SU-DHL-6 (cell line): Measurements from ENCODE around the gene MED26.

Experiments used
- H2AFZ ChIP-seq: fragments of 200-600 bp; sonication (generic); 2 replicates; pipeline ENCODE4 v1.6.1; 2014; ENCODE audit warnings: low read depth, mild to moderate bottlenecking, moderate library complexity, mixed read lengths, antibody characterized with exemption, low read length; ENCODE audit not compliant: severe bottlenecking
- H3F3A ChIP-seq: fragments of 200-600 bp; shearing (Covaris generic); 2 replicates; pipeline ENCODE4 v1.6.0; 2016; ENCODE audit warnings: antibody characterized with exemption, mild to moderate bottlenecking; ENCODE audit not compliant: insufficient read depth
- H3K27ac ChIP-seq: fragments of 200-600 bp; sonication (generic); 2 replicates; pipeline ENCODE4 v1.5.1; 2016; ENCODE audit warnings: low read depth, mild to moderate bottlenecking, low read length, moderate library complexity, mixed read lengths
- H3K27me3 ChIP-seq: fragments of 200-600 bp; sonication (generic), shearing (Covaris generic); 2 replicates; pipeline ENCODE4 v1.6.0; 2014; ENCODE audit warnings: mild to moderate bottlenecking, low read length
- H3K36me3 ChIP-seq: fragments of 200-600 bp; sonication (generic); 2 replicates; pipeline ENCODE4 v1.6.1; 2014; ENCODE audit warnings: mild to moderate bottlenecking, low read length, mixed read lengths
- H3K4me2 ChIP-seq: fragments of 300-600, 200-600 bp; shearing (Covaris generic), sonication (generic); 2 replicates; pipeline ENCODE4 v1.6.0; 2014; ENCODE audit warnings: low read length, low read depth, mild to moderate bottlenecking; ENCODE audit not compliant: poor library complexity, severe bottlenecking
- H3K4me3 ChIP-seq: fragments of 200-600 bp; sonication (generic); 2 replicates; pipeline ENCODE4 v1.5.1; 2014; ENCODE audit warnings: antibody characterized with exemption, low read length, mild to moderate bottlenecking, mixed read lengths; ENCODE audit not compliant: insufficient read depth, poor library complexity, severe bottlenecking
- H3K79me2 ChIP-seq: fragments of 200-600 bp; sonication (generic); 2 replicates; pipeline ENCODE4 v1.6.1; 2014; ENCODE audit warnings: mild to moderate bottlenecking, low read length, moderate library complexity; ENCODE audit not compliant: insufficient read depth
- H3K9ac ChIP-seq: fragments of 200-600 bp; sonication (generic); 2 replicates; pipeline ENCODE4 v1.7.0; 2014; ENCODE audit warnings: mild to moderate bottlenecking, low read length
- H3K9me2 ChIP-seq: fragments of 200-600 bp; sonication (generic); replicated peaks from 2 replicates; pipeline ENCODE4 v1.6.1; 2014; ENCODE audit warnings: low read length; ENCODE audit not compliant: insufficient read depth
- H3K9me3 ChIP-seq: fragments of 200-600 bp; sonication (generic); 2 replicates; pipeline ENCODE4 v1.6.1; 2014; ENCODE audit warnings: low read length, mixed read lengths; ENCODE audit not compliant: insufficient read depth
- H4K20me1 ChIP-seq: fragments of 200-600 bp; sonication (generic); 2 replicates; pipeline ENCODE4 v1.6.1; 2014; ENCODE audit warnings: low read depth, mild to moderate bottlenecking, antibody characterized with exemption, low read length, moderate library complexity, mixed read lengths
- EZH2phosphoT487 ChIP-seq: fragments of 200-600 bp; sonication (generic), shearing (Covaris generic); conservative IDR thresholded peaks from 2 replicates; pipeline ENCODE4 v1.6.1; 2018; ENCODE audit warnings: mild to moderate bottlenecking, antibody characterized with exemption, low read length, moderate library complexity, mixed read lengths
- TF ChIP-seq, protein P1 (sequence below): fragments of 200-600 bp; sonication (generic); IDR thresholded peaks from one replicate; pipeline ENCODE4 v1.5.1; 2017; ENCODE audit warnings: antibody characterized with exemption, mild to moderate bottlenecking, low read length, moderate library complexity; ENCODE audit not compliant: insufficient read depth, poor library complexity, severe bottlenecking

MED26 gene

DNA sequence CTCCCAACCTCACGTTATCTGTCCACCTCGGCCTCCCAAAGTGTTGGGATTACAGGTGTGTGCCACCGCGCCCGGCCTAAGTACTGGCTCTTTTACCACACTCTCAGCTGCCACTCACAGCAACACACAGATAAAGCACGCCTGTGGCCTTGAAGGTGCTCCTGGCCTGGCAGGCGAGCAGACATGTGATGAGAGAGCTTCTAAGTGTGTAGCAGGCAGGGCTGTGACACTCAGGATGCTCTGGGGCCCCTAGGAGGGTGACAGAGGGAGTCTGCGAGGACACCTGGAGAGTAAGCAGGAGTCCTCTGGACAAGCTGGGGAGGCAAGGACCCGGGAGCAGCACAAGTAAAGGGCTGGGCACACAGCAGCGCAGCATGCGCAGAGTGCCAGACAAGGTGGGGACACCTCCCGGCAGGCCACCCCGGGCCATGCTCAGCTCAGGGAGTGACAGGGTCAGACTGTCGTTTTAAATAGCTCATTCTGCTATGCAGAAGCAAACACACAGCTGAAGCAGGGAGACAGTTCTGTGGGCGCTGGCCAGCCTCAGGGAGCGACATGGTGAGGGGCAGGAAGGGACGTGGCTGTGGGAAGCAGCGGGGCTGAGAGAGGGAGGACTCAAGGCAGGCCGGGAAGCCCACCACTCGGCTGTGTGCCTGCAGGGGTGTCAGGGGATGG lies 26.5 kb downstream of the MED26 start:
- TF ChIP-seq, protein P1, sequence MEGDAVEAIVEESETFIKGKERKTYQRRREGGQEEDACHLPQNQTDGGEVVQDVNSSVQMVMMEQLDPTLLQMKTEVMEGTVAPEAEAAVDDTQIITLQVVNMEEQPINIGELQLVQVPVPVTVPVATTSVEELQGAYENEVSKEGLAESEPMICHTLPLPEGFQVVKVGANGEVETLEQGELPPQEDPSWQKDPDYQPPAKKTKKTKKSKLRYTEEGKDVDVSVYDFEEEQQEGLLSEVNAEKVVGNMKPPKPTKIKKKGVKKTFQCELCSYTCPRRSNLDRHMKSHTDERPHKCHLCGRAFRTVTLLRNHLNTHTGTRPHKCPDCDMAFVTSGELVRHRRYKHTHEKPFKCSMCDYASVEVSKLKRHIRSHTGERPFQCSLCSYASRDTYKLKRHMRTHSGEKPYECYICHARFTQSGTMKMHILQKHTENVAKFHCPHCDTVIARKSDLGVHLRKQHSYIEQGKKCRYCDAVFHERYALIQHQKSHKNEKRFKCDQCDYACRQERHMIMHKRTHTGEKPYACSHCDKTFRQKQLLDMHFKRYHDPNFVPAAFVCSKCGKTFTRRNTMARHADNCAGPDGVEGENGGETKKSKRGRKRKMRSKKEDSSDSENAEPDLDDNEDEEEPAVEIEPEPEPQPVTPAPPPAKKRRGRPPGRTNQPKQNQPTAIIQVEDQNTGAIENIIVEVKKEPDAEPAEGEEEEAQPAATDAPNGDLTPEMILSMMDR: no peak
- no peak for TF ChIP-seq EZH2phosphoT487
- H4K20me1 ChIP-seq: no peaks in the 10 kb centered on the region; the same call in 1 of the 2 replicates
- peaks cover 24% of the 10 kb centered on the region for H3F3A ChIP-seq
- H3K36me3 ChIP-seq: no peaks in the 10 kb centered on the region
- no peak overlapping the region for H3K4me2 ChIP-seq
- peaks cover 99% of the 10 kb centered on the region for H3K79me2 ChIP-seq
- no peaks in the 10 kb centered on the region for H3K9me2 ChIP-seq
- H3K4me3 ChIP-seq: no peak overlapping the region
- H3K27me3 ChIP-seq: no peaks in the 10 kb centered on the region
- no peak overlapping the region for H2AFZ ChIP-seq
- H3K9me3 ChIP-seq: no peaks in the 10 kb centered on the region
- H3K9ac ChIP-seq: no peak overlapping the region
- H3K27ac ChIP-seq: no peak overlapping the region

DNA sequence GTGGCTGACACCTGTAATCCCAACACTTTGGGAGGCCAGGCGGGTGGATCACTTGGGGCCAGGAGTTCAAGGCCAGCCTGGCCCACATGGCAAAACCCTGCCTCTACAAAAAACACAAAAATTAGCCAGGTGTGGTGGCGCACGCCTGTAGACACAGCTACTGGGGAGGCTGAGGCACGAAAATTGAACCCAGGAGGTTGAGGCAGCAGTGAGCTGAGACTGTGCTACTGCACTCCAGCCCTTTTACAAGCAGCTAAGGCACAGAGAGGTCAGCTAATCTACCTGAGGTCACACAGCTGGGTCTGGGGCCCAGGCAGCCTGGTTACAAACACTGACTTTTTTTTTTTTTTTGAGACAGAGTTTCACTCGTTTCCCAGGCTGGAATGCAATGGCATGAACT lies 27.2 kb downstream of the MED26 start:
- no peaks in the 10 kb centered on the region for H3K9me2 ChIP-seq
- no peak overlapping the region for H3K4me3 ChIP-seq
- no peak overlapping the region for H3K4me2 ChIP-seq
- no peaks in the 10 kb centered on the region for H3K36me3 ChIP-seq
- H3K27me3 ChIP-seq: no peaks in the 10 kb centered on the region
- no peak overlapping the region for H3K9ac ChIP-seq
- no peaks in the 10 kb centered on the region; the same call in 1 of the 2 replicates for H4K20me1 ChIP-seq
- peaks cover 24% of the 10 kb centered on the region for H3F3A ChIP-seq
- H2AFZ ChIP-seq: no peak overlapping the region
- no peaks in the 10 kb centered on the region for H3K9me3 ChIP-seq
- TF ChIP-seq EZH2phosphoT487: no peak
- TF ChIP-seq, protein P1: no peak
- H3K27ac ChIP-seq: no peak overlapping the region
- H3K79me2 ChIP-seq: peaks cover 99% of the 10 kb centered on the region

DNA sequence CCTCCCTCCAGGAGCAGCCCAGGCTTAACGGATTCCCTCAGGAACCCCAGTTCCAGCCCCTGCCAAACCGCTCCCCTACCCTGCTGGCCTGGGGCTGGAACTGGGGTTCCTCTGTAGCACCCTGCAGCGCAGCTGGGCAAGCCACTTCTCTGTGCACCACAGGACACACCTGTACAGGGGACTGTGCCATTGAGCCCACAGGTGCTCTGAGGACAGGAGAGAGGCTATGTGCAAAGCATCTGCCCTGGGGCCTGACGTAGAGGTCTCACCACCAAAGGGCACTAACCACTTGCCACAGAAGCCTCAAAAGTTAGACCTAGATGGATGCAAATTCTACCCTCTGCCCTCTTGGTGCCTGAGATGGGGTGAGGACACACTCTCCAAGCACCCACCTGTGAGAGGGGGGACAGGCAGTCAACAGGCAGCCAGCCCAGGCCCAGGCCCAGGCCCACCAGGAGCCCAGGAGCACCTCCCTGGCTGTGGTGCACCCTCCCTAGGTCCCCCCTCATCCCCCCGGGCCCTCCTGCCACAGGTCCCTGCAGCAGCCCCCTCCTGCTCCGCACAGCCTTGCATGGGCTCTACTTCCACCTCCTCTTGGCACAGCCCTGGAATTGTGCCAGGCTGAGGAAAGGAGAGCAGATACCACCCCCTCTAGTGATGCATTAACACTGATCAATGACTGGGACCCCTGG lies 28.2 kb downstream of the MED26 start:
- Histone ChIP-seq H2AFZ (no peak overlapping the region), H3K4me3 (no peak overlapping the region), H3K27ac (peak overlapping the region; percentile 55), H3K4me2 (peak overlapping the region; percentile 13), H3K9me2 (no peaks in the 10 kb centered on the region), H3K27me3 (no peaks in the 10 kb centered on the region), H3K9ac (no peak overlapping the region), H3K9me3 (no peaks in the 10 kb centered on the region), H3K36me3 (no peaks in the 10 kb centered on the region), H3F3A (peaks cover 24% of the 10 kb centered on the region), H3K79me2 (peaks cover 99% of the 10 kb centered on the region), H4K20me1 (no peaks in the 10 kb centered on the region; the same call in 1 of the 2 replicates)
- TF ChIP-seq, protein P1: no peak
- no peak for TF ChIP-seq EZH2phosphoT487
